Measurements from ENCODE around the gene PGS1. TPM values are rescaled to one million over a fixed set of nuclear protein-coding genes. Genes with fewer than 3 reads are reported as not detected.

PGS1 gene
- total RNA-seq, 2 experiments from 2014 or later = 59.6 to 61.3 TPM

- intact Hi-C loops (cut with micrococcal nuclease; ENCODE audit: unreplicated experiment) = no loop called here
Observed at GRCh38 chr17:78429618-78429995, 51.2 kb downstream of the PGS1 start.

GRCh38 chr17:78430892-78431691 is 52.6 kb downstream of the PGS1 start:
- Histone ChIP-seq H2AFZ (ENCODE audit: low read length) (no peak overlapping the region), H3K79me2 (ENCODE audit: insufficient read depth, low read depth, low read length) (no peaks in the 10 kb centered on the region), H3K4me1 (ENCODE audit: insufficient read depth, low read length, poor library complexity, severe bottlenecking) (no peaks in the 10 kb centered on the region), H3K9me2 (ENCODE audit: insufficient read depth, low read length) (no peaks in the 10 kb centered on the region), H3K9me3 (ENCODE audit: low read length) (no peaks in the 10 kb centered on the region), H4K20me1 (ENCODE audit: insufficient read depth, low read length) (no peaks in the 10 kb centered on the region), H3K36me3 (ENCODE audit: insufficient read depth, low read length) (peaks cover 11% of the 10 kb centered on the region; the same call in 1 of the 2 replicates), H3K27ac (ENCODE audit: low read depth, low read length, poor library complexity, severe bottlenecking) (no peak overlapping the region), H3K4me3 (ENCODE audit: low read depth, low read length, poor library complexity, severe bottlenecking) (no peak overlapping the region), H3K4me2 (ENCODE audit: low read length) (no peak overlapping the region)
- ChIA-PET POLR2A (no interaction called here), CTCF (ENCODE audit: unreplicated experiment) (no interaction called here)
- BruUV-seq (replicated peaks) = no TSS peak
- DNase-seq (ENCODE audit: low spot score) = no peak
- intact Hi-C loops (cut with micrococcal nuclease; ENCODE audit: unreplicated experiment) = no loop called here
- TF ChIP-seq EZH2phosphoT487 (IDR thresholded peaks at IDR 0.05; ENCODE audit: borderline replicate concordance, low read depth, low read length) = no peak
- no peak for TF ChIP-seq CTCF (conservative IDR thresholded peaks at IDR 0.05; ENCODE audit: low read length)

More at GRCh38 chr17:78429618-78429995, 51.2 kb downstream of the PGS1 start:
- Histone ChIP-seq H3K27ac (ENCODE audit: low read depth, low read length, poor library complexity, severe bottlenecking) (no peak overlapping the region), H3K9me3 (ENCODE audit: low read length) (no peaks in the 10 kb centered on the region), H2AFZ (ENCODE audit: low read length) (no peak overlapping the region), H4K20me1 (ENCODE audit: insufficient read depth, low read length) (no peaks in the 10 kb centered on the region), H3K79me2 (ENCODE audit: insufficient read depth, low read depth, low read length) (no peaks in the 10 kb centered on the region), H3K36me3 (ENCODE audit: insufficient read depth, low read length) (peaks cover 20% of the 10 kb centered on the region; the same call in 1 of the 2 replicates), H3K4me3 (ENCODE audit: low read depth, low read length, poor library complexity, severe bottlenecking) (no peak overlapping the region), H3K4me2 (ENCODE audit: low read length) (no peak overlapping the region), H3K4me1 (ENCODE audit: insufficient read depth, low read length, poor library complexity, severe bottlenecking) (no peaks in the 10 kb centered on the region), H3K9me2 (ENCODE audit: insufficient read depth, low read length) (no peaks in the 10 kb centered on the region)
- CTCF ChIA-PET (ENCODE audit: unreplicated experiment) = no interaction called here
- BruUV-seq (replicated peaks) = no TSS peak
- POLR2A ChIA-PET = no interaction called here
- no peak for TF ChIP-seq CTCF (conservative IDR thresholded peaks at IDR 0.05; ENCODE audit: low read length)
- no peak for TF ChIP-seq EZH2phosphoT487 (IDR thresholded peaks at IDR 0.05; ENCODE audit: borderline replicate concordance, low read depth, low read length)
- DNase-seq (ENCODE audit: low spot score) = no peak

- H3K9me2 ChIP-seq (ENCODE audit: insufficient read depth, low read length) = no peaks in the 10 kb centered on the region
- H2AFZ ChIP-seq (ENCODE audit: low read length) = no peak overlapping the region
- no peak for TF ChIP-seq EZH2phosphoT487 (IDR thresholded peaks at IDR 0.05; ENCODE audit: borderline replicate concordance, low read depth, low read length)
- no peak for TF ChIP-seq CTCF (conservative IDR thresholded peaks at IDR 0.05; ENCODE audit: low read length)
- peaks cover 8% of the 10 kb centered on the region; the same call in 1 of the 2 replicates for H3K36me3 ChIP-seq (ENCODE audit: insufficient read depth, low read length)
- no peak overlapping the region for H3K4me2 ChIP-seq (ENCODE audit: low read length)
- intact Hi-C loops (cut with micrococcal nuclease; ENCODE audit: unreplicated experiment) = no loop called here
- no peak overlapping the region for H3K4me3 ChIP-seq (ENCODE audit: low read depth, low read length, poor library complexity, severe bottlenecking)
- no TSS peak for BruUV-seq (replicated peaks)
- ChIA-PET CTCF (ENCODE audit: unreplicated experiment) (no interaction called here), POLR2A (no interaction called here)
- no peak for DNase-seq (ENCODE audit: low spot score)
- no peak overlapping the region for H3K27ac ChIP-seq (ENCODE audit: low read depth, low read length, poor library complexity, severe bottlenecking)
- no peaks in the 10 kb centered on the region for H3K79me2 ChIP-seq (ENCODE audit: insufficient read depth, low read depth, low read length)
- no peaks in the 10 kb centered on the region for H3K4me1 ChIP-seq (ENCODE audit: insufficient read depth, low read length, poor library complexity, severe bottlenecking)
- H3K9me3 ChIP-seq (ENCODE audit: low read length) = no peaks in the 10 kb centered on the region
- H4K20me1 ChIP-seq (ENCODE audit: insufficient read depth, low read length) = no peaks in the 10 kb centered on the region
Observed at GRCh38 chr17:78431692-78431958, 53.2 kb downstream of the PGS1 start.
